Psoas muscle (tissue), 8 donors: Measurements from ENCODE around the gene DR1. TPM values are rescaled to one million over a fixed set of nuclear protein-coding genes. Genes with fewer than 3 reads are reported as not detected.
A peak's percentile ranks its signal among the peaks of the same experiment; 100 is the strongest.

Source experiments
- ATAC-seq, 4 donors: fragments of 200-7000 bp; cut with Tn5 transposase; one replicate each; pipeline ENCODE4 v1.9.1; 2020; ENCODE audit warnings: moderate library complexity in 3 of 4, mild to moderate bottlenecking in 2 of 4
- DNase-seq, 2 donors: peaks; one replicate each; pipeline ENCODE4 v3.0.0-alpha.2; 2020
- H3K27ac ChIP-seq: fragments of 200-600 bp; one replicate; pipeline ENCODE4 v1.8.0; 2022
- H3K27me3 ChIP-seq, 3 donors: fragments of 200-600 bp in 1 of 3; one replicate each; pipeline versions ENCODE4 v1.6.1 to v1.8.0; 2013 to 2022; ENCODE audit warnings: low read length in 2 of 3, mild to moderate bottlenecking in 2 of 3, moderate library complexity in 1 of 3; ENCODE audit not compliant: insufficient read depth in 3 of 3
- H3K36me3 ChIP-seq, 2 donors: fragments of 200-600 bp in 1 of 2; one replicate each; pipeline versions ENCODE4 v1.6.1 to v1.8.0; 2013 to 2022; ENCODE audit warnings: low read depth in 1 of 2, mild to moderate bottlenecking in 1 of 2, moderate library complexity in 1 of 2; ENCODE audit not compliant: insufficient read depth in 1 of 2
- H3K4me1 ChIP-seq: fragments of 200-600 bp; one replicate; pipeline ENCODE4 v1.8.0; 2022
- H3K4me3 ChIP-seq: fragments of 200-600 bp; one replicate; pipeline ENCODE4 v1.8.0; 2022; ENCODE audit warnings: mild to moderate bottlenecking
- H3K9me3 ChIP-seq: fragments of 200-600 bp; one replicate; pipeline ENCODE4 v1.8.0; 2022
- WGBS, 3 donors: extraction: QIAGEN DNeasy Blood & Tissue Kit; methylation state at CpG; one replicate each; pipeline versions ENCODE4 v1.1.6 to v1.1.7; 2013; 5-methylcytosine and 5-hydroxymethylcytosine counted together
- intact Hi-C, 2 donors: fragments of 100-400 bp; cut with DNase I; formaldehyde crosslinking; loops; one replicate each; pipeline versions ENCODE4 v1.11.0 to v1.14.2; 2022
- polyA plus RNA-seq, 3 donors: library from polyadenylated mRNA; stranded (reverse); fragments of 200-250 nt; gene quantifications; one replicate each; pipeline ENCODE4 v1.2.3, GENCODE V29; 2013
- total RNA-seq, 4 donors: library from RNA; stranded (reverse); fragmentation: NEBNext Ultra II Directional in 2 of 4; extraction: Animal tissue kit (Norgen Biotek cat#: 25700) in 2 of 4; gene quantifications; one replicate each; pipeline versions ENCODE4 v1.2.1 to v1.2.4, GENCODE V29; 2021 to 2023
- TF ChIP-seq, protein P1 (sequence below): fragments of 200-600 bp; IDR thresholded peaks from one replicate; pipeline ENCODE4 v1.8.0; 2022; ENCODE audit warnings: antibody characterized with exemption
- donor health status: healthy with polysubstance abuse.
- donor health status: DM: no; HTN: no; CAD: no; lungs with moderate emphysema.
- donor health status: Bipolar disorder and iron deficiency.
- donor health status: healthy.
- donor health status: DM: yes; HTN: yes; CAD: no.
- donor health status: DM: no; HTN: no; CAD: no.
- donor health status: DM: no; HTN: no; CAD: no.
- donor health status: DM: yes; HTN: yes; CAD: no.

The DR1 gene
- total and polyA plus RNA-seq, 7 donors: 13.6 to 46.7 (median 38.1) TPM

DNA sequence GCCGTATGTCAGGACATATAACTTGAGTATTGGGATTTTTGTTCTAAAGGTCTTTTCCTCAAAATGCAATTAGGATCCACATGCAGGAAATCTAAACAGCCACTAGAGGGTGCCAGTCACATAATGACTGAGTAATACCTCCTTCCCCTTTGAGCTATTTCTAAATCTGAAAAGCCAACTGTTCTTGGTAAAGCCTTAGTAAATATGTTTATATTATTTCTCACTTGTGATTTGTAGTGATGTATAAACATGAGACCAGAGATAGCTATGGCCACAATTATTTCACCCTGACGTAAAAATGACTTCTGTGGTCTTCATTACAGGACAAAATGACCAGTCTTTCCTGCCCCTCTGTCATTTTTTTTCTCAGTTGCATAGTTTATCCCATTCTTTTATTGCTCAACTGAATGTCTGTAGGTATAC lies 41.0 kb upstream of the DR1 start:
- intact Hi-C loops: loop anchor here (5.0 to 10.0 kb wide), 2 partner anchors 43 to 130 kb away; partner anchors contain the start of gene DR1 (in 1 of the 2)
- no peaks in the 10 kb centered on the region for H3K9me3 ChIP-seq

DNA sequence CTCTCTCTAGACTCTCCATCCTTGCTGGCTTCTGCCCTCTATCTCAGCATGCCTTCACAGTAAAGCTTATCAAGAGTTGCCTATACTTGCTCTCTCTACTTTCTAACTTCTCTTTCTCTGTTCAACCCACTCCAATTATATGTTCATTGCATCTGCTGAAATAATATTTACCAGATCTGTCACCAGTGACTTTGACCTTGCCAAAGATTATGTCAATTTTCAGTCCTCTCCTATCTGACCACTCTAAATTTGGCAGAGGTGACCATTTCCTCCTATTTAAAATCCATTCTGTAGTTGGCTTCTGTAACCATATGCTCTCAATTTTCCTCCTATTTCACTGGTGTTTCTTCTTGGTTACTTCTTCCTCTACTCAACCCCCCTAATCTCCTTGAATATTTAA lies 38.8 kb upstream of the DR1 start:
- H3K4me3 ChIP-seq: no peak overlapping the region
- no peaks in the 10 kb centered on the region for H3K4me1 ChIP-seq
- ATAC-seq (no peak), DNase-seq (no peak)
- no peak overlapping the region for H3K27ac ChIP-seq
- H3K27me3 ChIP-seq: no peaks in the 10 kb centered on the region
- TF ChIP-seq, protein P1, sequence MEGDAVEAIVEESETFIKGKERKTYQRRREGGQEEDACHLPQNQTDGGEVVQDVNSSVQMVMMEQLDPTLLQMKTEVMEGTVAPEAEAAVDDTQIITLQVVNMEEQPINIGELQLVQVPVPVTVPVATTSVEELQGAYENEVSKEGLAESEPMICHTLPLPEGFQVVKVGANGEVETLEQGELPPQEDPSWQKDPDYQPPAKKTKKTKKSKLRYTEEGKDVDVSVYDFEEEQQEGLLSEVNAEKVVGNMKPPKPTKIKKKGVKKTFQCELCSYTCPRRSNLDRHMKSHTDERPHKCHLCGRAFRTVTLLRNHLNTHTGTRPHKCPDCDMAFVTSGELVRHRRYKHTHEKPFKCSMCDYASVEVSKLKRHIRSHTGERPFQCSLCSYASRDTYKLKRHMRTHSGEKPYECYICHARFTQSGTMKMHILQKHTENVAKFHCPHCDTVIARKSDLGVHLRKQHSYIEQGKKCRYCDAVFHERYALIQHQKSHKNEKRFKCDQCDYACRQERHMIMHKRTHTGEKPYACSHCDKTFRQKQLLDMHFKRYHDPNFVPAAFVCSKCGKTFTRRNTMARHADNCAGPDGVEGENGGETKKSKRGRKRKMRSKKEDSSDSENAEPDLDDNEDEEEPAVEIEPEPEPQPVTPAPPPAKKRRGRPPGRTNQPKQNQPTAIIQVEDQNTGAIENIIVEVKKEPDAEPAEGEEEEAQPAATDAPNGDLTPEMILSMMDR: no peak
- H3K9me3 ChIP-seq: no peaks in the 10 kb centered on the region
- intact Hi-C loops: loop anchor here (10.0 kb wide), 1 partner anchor 128 kb away; no protein-coding TSS in a partner anchor
- no peaks in the 10 kb centered on the region for H3K36me3 ChIP-seq

More for the DNA sequence above, 41.0 kb upstream of the DR1 start:
- 34 to 43% (median 40%) methylated on average over 2 of the region's 2 CpGs for WGBS, 3 donors
- TF ChIP-seq, protein P1: peak; percentile 87
- Histone ChIP-seq H3K4me3 (no peak overlapping the region), H3K27ac (no peak overlapping the region), H3K27me3 (no peaks in the 10 kb centered on the region), H3K36me3 (no peaks in the 10 kb centered on the region), H3K4me1 (no peaks in the 10 kb centered on the region)
- DNase-seq (no peak), ATAC-seq (peak; percentile 51 to 89 (median 70))

DNA sequence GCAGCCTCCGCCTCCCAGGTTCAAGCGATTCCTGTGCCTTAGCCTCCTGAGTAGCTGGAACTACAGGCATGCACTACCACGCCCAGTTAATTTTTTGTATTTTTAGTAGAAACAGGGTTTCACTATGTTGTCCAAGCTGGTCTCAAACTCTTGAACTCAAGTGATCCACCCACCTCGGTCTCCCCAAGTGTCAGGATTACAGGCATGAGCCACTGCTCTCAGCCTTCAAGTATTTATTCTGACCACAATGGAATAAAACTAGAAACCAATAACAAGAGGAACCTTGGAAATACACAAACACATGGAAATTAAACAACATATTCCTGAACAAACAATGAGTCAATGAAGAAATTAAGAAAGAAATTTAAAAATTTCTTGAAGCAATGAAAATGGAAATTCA lies 32.7 kb upstream of the DR1 start:
- 74 to 84% (median 74%) methylated on average over 4 of the region's 4 CpGs for WGBS, 3 donors
- Histone ChIP-seq H3K9me3 (no peaks in the 10 kb centered on the region), H3K27ac (no peak overlapping the region), H3K4me3 (no peak overlapping the region), H3K4me1 (no peaks in the 10 kb centered on the region), H3K36me3 (no peaks in the 10 kb centered on the region), H3K27me3 (no peaks in the 10 kb centered on the region)
- TF ChIP-seq, protein P1: no peak
- DNase-seq (no peak), ATAC-seq (no peak)
- intact Hi-C loops: no loop called here

DNA sequence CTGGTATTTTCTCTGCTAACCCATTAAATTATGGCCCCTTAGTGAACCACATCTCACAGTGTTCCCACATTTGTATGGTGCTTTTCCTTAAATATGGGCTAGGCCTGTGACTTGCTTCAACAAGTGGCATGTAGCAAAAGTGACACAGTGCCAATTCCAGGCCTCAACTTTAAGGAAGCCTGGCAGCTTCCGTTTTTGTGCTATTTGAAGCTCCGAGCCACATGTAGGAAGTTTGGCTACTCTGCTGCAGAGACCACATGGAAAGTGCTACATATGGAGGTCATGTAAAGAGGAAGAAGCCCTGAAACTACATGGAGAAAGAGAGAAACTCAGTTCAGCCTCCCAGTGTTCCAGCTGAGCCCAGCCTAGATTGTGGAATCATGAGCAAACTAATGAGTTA lies 28.5 kb upstream of the DR1 start:
- no peaks in the 10 kb centered on the region for H3K36me3 ChIP-seq
- no peak overlapping the region for H3K4me3 ChIP-seq
- WGBS, 3 donors: 34 to 44% (median 36%) methylated on average over 2 of the region's 2 CpGs
- TF ChIP-seq, protein P1: no peak
- H3K27ac ChIP-seq: no peak overlapping the region
- no peaks in the 10 kb centered on the region for H3K27me3 ChIP-seq
- H3K9me3 ChIP-seq: no peaks in the 10 kb centered on the region
- ATAC-seq (no peak), DNase-seq (peak in 1 of 2 donors; percentile 18)
- no peaks in the 10 kb centered on the region for H3K4me1 ChIP-seq
- intact Hi-C loops: no loop called here

DNA sequence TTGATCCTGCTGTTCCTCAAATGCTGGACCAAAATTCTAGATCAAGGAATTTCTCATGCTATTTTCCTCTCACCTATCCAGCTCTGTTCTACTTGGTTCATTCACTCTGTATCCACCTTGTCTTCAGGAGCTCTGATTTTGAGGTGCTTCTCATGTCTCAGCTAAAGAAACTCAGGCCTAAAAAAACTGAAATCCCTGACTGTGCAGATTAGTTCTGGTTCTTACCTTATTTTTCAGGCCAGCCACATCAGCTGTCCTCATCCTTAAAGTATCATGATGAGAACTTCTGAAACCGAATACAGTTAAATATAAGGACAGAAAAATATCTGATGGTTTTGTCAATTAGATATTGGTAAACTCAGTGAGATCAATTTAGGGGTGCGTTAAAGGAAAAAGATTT lies 27.8 kb upstream of the DR1 start:
- ATAC-seq (no peak), DNase-seq (no peak)
- WGBS, 3 donors: 86 to 96% (median 93%) methylated on average over 2 of the region's 2 CpGs
- intact Hi-C loops: no loop called here
- H3K27me3 ChIP-seq: no peaks in the 10 kb centered on the region
- no peaks in the 10 kb centered on the region for H3K9me3 ChIP-seq
- no peaks in the 10 kb centered on the region for H3K4me1 ChIP-seq
- no peaks in the 10 kb centered on the region for H3K36me3 ChIP-seq
- H3K27ac ChIP-seq: no peak overlapping the region
- TF ChIP-seq, protein P1: no peak
- H3K4me3 ChIP-seq: no peak overlapping the region
